ENCODE data around the gene TAL2.

The TAL2 gene

GRCh38 chr9:105662184-105663104 lies at the start of gene TAL2:
Gene TAL2, plus strand, starts transcription at chr9:105662457. Its CDS starts 40 bp downstream, at chr9:105662497.
- no peak for FAIRE-seq

GRCh38 chr9:105621001-105621400 lies 41.3 kb upstream of the TAL2 start:
- no peak for FAIRE-seq

- FAIRE-seq = no peak
These were observed 37.2 kb upstream of the TAL2 start for GRCh38 chr9:105625088-105625487.

- FAIRE-seq = no peak
These were observed 29.4 kb upstream of the TAL2 start for GRCh38 chr9:105632807-105633206.

GRCh38 chr9:105633411-105633810 lies 28.8 kb upstream of the TAL2 start:
- FAIRE-seq = no peak

- no peak for FAIRE-seq
These were observed 25.9 kb upstream of the TAL2 start for GRCh38 chr9:105636331-105636730.

GRCh38 chr9:105637787-105638395 lies 24.4 kb upstream of the TAL2 start:
- peak; percentile 44 for FAIRE-seq

- no peak for FAIRE-seq
These were observed 22.3 kb upstream of the TAL2 start for GRCh38 chr9:105639936-105640335.

- no peak for FAIRE-seq
These were observed 18.5 kb upstream of the TAL2 start for GRCh38 chr9:105643795-105644194.

GRCh38 chr9:105646879-105647594 lies 15.2 kb upstream of the TAL2 start:
- FAIRE-seq = no peak

GRCh38 chr9:105647595-105648349 lies 14.5 kb upstream of the TAL2 start:
- no peak for FAIRE-seq

- FAIRE-seq = no peak
These were observed 10.5 kb upstream of the TAL2 start for GRCh38 chr9:105651806-105652205.

- no peak for FAIRE-seq
These were observed 5.9 kb upstream of the TAL2 start for GRCh38 chr9:105656131-105656921.

- FAIRE-seq = no peak
These were observed 3.9 kb upstream of the TAL2 start for GRCh38 chr9:105658351-105658750.

GRCh38 chr9:105661011-105661410 lies 1.2 kb upstream of the TAL2 start:
- FAIRE-seq = no peak

- FAIRE-seq = no peak
These were observed 1.7 kb downstream of the TAL2 start for GRCh38 chr9:105663914-105664313.

- no peak for FAIRE-seq
These were observed 5.6 kb downstream of the TAL2 start for GRCh38 chr9:105667867-105668266.

GRCh38 chr9:105670315-105670714 lies 8.1 kb downstream of the TAL2 start:
- no peak for FAIRE-seq

GRCh38 chr9:105670775-105671174 lies 8.5 kb downstream of the TAL2 start:
- FAIRE-seq = no peak

- FAIRE-seq = no peak
These were observed 10.5 kb downstream of the TAL2 start for GRCh38 chr9:105672711-105673234.

- FAIRE-seq = no peak
These were observed 11.7 kb downstream of the TAL2 start for GRCh38 chr9:105673850-105674387.

Data from A204.1 (cell line).